Panc1 (cell line): Measurements from ENCODE around the gene CNTN4.

ENCODE experiments used
- CTCF ChIP-seq: fragments of 450-650 bp; IDR thresholded peaks from 2 replicates; pipeline ENCODE4 v1.5.1; 2017; ENCODE audit warnings: mild to moderate bottlenecking
- POLR2AphosphoS5 ChIP-seq: IDR thresholded peaks from 2 replicates; pipeline ENCODE4 v1.6.1; 2012; ENCODE audit warnings: mild to moderate bottlenecking, low read depth, low read length, moderate library complexity
- REST ChIP-seq, 2 experiments: IDR thresholded peaks; 2 replicates each; pipeline ENCODE4 v1.6.1; 2011 to 2012; ENCODE audit warnings: low read depth in 2 of 2, control low read depth in 1 of 2, low read length in 1 of 2, mild to moderate bottlenecking in 1 of 2, moderate library complexity in 1 of 2; ENCODE audit not compliant: insufficient read depth in 1 of 2
- SIN3A ChIP-seq: IDR thresholded peaks from 2 replicates; pipeline ENCODE4 v1.6.1; 2012; ENCODE audit warnings: low read depth, mild to moderate bottlenecking, low read length, moderate library complexity, borderline replicate concordance; ENCODE audit not compliant: insufficient read depth
- TCF7L2 ChIP-seq: IDR thresholded peaks from 2 replicates; pipeline ENCODE4 v1.6.1; 2011; ENCODE audit warnings: mild to moderate bottlenecking, low read depth, low read length, inconsistent platforms

- no peak for TF ChIP-seq CTCF
- TF ChIP-seq SIN3A = no peak
- TF ChIP-seq TCF7L2 = no peak
- TF ChIP-seq POLR2AphosphoS5 = no peak
- TF ChIP-seq REST (IDR thresholded peaks at IDR 0.05; ENCODE audit: insufficient read depth in 1 of 2, low read depth in 2 of 2, low read length in 1 of 2) = no peak
Observed at GRCh38 chr3:2657971-2658370, 559.3 kb downstream of the CNTN4 start.
